GM19467 (cell line): ENCODE data around the gene TSPEAR.

Experiments used
- ATAC-seq: cut with Tn5 transposase; IDR thresholded peaks from one replicate; pipeline ENCODE4 v1.9.1; 2021; ENCODE audit warnings: mild to moderate bottlenecking, moderate library complexity; ENCODE audit not compliant: unreplicated experiment

Gene TSPEAR

DNA sequence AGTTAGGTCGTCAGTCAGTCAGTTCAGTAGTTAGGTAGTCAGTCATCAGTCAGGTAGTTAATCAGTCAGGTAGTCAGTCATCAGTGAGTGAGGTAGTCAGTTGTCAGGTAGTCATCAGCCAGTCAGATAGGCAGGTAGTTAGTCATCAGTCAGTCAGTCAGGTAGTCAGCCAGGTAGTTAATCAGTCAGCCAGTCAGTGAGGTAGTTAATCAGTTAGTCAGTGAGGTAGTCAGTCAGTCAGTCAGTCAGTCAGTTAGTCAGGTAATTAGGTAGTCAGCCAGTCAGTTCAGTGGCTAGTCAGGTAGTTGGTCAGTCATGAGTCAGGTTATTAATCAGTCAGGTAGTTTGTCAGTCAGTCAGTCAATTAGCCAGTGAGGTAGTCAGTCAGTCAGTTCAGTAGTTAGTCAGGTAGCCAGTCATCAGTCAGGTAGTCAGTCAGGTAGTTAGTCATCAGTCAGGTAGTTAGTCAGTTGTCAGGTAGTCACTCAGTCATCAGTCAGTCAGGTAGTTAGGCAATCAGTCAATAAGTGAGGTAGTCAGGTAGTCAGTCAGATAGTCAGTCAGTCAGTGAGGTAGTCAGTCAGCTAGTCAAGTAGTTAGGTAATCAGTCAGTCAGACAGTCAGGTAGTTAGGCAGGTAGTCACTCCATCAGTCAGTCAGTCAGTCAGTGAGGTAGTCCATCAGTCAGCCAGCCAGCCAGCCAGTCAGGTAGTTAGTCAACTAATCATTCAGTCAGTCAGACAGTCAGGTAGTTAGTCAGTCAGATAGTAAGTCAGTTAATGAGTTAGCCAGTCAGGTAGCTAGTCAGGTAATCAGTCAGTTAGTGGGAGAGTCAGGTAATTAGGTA lies 187.6 kb downstream of the TSPEAR start:
- no peak for ATAC-seq

DNA sequence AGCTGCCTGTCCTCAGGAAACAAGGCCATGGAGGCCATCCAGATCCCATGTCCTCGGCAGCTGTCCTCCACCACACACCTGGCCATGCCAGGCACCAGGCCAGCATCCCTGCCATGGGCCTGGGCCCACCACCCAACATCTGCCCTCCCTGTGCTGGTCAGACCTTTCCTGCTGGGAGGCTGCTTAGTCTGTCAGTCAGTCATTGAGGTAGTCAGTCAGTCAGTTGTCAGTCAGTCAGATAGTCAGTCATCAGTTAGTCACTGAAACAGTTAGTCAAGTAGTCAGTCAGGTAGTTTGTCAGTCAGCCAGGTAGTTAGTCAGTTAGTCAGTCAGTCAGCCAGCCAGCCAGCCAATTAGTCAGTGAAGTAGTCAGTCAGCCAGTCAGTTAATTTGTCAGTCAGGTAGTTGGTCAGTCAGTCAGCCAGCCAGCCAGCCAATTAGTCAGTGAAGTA lies 188.6 kb downstream of the TSPEAR start:
- no peak for ATAC-seq

DNA sequence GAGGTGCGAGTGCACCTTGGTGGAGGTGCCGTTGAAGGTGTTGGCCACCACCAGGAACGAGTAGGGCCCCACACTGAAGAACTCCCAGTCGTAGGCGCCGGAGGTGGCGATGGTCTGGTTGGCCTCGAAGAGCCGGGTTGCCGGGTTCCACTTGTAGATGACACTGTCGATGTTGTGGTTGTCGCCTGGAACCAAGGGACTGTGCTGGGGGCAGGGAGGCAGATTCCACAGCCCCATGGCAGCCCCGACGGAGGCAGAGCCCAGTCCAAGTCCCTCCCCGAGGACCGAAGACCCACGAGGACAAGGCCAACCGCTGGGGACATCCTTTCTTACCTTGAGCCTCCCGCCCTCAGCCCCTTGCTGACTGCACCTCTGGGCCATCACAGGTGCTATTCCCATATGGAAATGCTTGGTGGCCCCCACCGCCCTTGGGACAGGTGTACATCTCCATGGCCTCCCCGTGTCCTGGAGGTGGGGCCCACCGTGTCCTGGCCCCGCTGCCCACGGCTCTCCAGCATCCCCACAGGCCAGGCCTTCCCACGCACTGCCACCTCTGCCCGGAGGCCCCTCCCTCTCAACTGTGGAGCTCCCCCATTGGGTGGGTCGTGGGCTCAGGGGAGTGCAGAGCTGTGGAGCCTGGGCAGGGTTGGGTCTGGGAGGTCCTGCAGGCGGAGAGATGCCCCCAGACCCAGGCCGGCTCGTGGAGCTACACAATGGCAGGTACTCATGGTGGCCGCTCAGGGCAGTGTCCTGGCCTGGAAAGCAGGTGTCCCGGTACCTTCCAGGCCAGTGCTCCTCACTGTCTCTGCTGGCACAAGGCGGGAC lies 189.2 kb downstream of the TSPEAR start:
- ATAC-seq, result no peak

DNA sequence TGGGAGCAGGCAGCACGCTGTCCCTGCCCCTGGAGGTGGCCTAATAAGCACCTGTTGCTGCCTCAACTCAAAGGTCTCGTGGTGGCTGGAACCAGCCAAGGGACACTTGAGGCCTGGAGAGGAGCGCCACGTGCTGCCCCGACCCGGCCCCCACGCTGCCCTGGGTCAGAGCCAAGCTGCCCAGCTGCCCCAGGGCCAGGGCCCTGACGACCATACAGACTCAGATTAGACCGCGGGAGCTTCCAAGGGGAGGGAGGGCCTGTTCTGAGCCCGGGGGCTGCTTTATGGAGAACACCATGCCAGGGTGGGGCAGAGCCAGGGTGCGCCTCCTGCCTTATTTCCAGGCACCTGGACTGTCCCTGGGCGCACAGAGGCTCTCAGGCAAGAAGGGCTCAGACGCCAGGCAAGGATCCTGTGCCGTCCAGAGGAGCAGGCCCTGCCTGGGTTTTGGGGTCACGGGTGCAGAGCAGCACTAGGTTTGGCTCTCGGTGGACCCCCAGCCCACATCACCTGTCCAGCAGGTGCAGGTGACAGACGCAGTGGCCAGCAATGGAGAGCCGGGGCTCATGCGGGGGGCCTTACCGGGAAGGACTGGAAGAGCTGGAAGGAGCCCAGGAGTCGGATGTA lies 190.0 kb downstream of the TSPEAR start:
- no peak for ATAC-seq

DNA sequence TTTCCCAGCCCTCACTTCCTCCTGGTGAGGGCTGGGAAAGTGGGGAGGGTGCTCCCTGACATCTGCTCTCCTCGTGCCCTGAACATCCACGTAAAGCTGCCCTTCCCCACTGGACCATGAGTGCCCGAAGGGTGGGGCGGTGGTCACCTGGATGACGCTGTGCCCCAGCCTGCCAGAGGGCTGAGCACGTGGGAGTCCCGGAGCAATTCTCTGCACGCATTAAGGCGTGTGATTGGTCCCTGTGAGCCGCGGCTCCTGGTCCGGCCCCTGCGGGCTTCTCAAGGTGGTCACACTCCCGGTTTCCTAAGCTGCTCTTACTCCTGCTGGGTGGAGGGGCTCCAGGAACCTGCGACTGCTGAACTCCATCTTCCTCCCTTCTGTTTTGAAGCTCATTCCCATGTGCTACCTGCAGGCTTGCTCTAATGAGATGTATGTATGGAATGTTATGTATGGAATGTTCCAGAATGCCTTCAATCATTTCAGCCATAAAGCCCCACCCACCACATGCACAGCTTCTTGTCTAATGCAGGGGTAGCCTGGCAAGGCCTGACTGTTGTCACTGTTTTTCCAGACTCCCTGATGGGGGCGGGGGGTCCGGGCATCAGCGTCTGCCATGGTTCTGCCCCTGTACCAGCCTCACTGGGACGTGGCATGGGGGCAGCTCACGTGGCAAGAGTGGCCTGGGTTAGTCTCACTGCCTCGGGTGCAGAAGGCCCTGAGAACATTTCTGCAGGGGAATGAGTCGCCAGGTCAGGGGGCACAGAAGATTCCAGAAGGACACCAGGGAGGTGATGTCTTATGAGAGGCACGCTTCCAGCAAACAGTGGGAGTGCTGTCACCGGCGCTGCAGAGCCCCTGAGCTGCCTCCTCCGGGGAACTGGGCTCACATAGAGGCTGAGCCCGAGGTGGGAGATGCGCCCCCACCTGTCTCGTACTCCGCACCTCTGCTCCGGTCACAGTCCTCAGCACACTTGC lies 190.8 kb downstream of the TSPEAR start:
- ATAC-seq, result no peak

DNA sequence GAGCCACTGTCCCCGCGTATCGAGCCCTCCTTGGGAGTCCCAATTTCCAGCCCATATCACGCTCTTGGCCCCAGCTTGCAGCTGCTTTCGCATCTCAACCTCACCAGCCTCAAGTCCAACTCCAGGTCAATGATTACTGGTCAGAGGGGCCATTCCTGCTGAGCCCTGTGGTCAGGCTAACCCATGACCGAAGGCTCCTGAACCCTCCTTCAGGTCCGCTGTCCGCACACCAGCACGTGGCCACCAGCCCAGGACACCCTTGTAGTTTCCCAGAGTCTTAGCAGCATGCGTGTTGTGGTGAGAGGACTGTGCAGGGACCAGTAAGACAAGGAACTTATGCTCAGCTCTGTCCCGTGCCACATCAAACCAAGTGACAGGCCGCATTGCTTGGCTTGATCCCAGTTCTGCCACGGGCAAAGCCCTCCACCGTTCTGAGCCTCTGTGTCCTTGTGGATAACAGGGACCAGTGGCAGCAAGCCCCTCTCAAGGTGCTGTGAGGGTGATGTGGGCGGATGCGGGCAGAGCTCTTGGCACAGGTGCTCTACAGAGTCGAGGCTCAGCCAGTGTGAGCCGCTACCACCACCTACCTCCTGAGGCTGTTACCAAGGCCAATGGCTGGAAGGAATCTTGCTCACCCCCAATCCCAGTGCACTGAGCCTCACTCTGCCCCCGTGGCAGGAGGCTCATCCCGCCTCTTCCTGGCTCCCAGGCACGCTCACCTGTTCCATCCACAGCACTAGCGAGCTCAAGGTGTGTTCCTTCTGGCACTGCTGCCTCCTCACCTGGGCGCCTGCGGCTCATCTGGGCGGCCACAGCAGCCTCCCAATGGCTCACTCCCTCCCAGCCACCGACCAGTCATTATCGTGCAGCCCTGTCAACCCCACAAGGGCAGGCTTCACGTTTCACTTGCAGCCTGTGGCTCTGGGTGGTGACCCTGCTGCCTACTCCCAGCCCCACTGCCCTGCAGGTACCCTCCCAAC lies 191.7 kb downstream of the TSPEAR start:
- ATAC-seq, result no peak

DNA sequence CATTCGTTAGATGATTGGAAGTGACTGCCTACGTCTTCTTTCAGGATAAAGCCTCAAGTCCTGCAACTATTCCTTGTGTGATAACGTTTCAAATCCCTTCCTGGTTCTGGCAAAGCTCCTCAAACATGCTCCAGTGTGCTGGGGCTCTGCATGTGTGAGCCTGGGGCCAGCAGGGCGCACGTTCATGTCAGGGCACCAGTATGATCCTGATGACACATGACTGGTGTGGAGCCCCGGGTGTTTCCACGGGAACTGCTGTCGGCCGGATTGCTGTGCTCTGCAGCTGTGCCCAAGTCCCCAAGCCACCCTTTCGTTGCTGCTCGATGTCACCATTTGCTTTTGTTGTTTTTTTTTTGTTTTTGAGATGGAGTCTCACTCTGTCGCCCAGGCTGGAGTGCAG lies 192.7 kb downstream of the TSPEAR start:
- ATAC-seq, result no peak

DNA sequence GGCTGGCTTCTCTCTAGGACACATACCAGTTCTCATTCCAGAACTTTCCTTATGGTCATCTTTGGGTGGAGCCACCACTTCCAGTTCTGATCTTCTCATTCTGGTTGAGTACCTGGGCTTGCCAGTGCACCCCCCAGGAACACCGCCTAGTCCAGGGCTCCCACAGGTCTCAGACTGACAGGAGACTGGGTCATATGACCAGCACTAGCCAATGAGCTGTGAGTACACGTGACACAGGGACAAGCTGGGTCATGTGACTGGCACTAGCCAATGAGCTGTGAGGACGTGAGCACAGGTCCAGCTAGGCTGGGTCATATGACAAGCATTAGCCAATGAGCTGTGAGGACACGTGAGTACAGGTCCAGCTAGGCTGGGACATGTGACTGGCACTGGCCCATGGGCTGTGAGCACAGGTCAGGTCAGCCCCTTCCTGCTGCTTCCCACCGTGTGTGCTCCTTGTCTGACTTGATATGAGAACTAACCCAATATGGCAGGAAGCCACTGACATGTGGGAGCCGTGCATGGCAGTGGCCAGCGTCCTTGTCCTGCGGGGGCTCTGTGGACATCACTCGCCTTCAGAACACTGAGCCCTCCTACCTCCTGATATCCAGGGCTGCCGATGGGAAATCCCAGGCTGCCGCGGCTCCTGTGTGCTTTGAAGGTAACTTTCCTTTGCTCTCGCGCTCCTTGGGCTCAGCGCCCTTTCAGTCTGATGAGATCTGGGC lies 194.0 kb downstream of the TSPEAR start:
- ATAC-seq, result no peak

DNA sequence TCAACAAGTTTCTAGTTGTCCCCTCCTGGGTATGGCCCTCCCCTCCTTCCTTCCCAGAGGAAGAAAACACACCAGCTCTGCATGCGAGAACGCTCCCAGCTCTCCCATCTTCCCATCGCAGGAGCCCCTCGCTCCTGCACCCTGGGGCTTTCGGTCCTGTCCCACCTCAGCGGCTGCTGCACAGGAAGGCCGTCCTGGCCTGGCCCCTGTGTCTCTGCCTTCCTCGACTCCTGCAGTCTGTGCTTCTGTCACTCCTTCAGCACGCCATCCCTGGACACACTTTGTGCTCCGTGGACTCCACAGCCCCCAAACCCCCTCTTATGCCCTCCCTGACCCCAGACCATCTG lies 194.6 kb downstream of the TSPEAR start:
- ATAC-seq, result no peak

DNA sequence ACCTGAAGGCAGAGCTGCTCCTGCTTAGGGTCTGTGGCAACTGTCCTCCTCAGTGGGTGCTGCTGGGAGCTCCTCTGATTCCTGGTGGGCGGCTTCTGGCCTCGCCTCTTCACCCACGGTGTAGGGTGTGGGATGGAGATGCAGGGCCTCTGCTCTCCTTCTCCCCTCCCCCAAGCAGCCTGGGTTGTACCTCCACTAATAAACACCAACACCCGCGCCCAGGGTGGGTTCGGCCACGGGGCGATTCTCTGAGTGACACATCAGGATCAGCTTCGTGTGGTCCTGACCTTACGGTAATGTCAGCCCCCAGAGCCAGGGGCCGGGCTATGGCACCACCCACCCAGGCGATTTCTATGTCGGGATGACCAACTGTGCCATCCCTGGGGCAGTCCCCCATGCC lies 195.0 kb downstream of the TSPEAR start:
- ATAC-seq, result no peak

DNA sequence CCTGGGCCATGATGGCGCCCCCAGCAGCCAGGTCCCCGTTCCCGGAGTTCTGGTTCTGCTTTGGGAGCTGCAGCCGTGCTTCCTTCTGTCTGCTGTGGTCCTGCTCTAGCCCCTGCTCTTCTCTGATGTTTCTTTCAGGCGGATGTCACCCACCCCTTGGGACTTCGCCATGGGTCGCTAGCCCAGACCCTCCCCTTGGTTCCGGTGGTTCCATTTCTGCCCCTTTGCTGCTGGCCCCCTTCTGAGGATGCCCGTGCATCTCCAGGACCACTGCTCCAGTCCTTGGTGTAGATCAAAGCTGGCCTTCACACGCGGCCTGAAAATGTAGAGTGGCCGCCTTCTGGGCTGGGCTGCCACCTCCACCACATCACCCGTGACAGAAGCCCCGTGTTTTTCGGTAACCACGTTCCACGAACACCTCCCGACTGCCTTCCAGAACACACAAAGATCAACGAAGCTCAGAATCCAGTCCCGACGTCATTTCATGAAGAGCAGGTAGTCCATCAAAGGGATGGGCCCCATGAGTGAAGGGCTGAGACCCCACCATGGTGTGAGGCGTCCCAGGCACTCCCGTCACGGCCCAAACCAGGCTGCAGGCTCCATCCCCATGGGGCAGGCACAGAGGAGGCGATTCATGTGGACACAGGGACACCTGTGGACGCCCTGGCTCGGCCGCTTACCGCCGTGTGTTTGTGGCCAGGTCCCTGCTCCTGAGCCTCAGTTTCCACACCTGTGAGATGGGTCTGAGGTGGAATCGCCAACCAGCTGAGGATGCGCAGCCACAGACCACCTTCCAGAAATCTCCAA lies 195.8 kb downstream of the TSPEAR start:
- ATAC-seq, result no peak

DNA sequence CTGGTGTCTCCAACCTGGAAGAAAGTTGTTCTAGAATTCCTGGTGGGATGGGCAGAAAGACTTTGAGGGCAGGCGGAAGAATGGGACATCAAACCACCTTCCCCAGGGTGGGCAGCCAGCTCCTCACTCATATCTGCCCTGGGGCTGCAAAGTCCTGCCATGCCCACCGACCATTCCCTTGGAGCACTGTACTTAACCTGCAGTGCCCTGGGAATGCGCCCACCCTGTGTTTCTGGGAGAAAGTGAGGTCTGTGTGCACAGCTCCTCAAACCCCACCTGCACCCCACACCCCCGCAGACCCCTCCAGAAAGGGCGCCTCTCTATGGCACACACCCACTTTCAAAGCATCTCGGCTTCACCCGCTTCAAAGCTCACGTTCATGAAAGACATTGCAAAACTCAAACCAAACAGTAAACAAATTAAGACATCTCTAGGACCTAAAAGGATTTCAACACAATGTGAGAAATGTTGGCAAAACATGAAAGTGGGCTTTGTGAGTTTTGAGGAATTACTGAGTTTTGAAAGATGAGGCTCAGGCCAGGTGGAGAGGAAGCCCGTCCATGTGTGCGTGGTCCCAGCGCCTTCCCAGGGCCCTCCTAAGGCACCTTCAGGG lies 196.5 kb downstream of the TSPEAR start:
- ATAC-seq, result no peak

DNA sequence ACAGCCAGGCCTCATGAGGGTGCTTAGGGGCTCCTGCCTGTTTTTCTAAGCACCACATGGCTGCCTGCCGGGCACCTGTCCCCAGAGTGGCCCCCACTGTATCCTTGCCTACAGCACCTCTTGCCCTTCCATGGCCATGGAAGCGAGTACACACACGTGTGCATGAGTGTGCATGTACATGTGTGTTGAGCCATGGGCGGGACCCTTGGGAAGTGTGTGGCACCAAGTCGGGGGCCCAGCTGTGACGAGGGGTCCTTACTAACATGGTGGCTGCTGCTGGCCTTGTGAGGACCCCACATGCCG lies 197.2 kb downstream of the TSPEAR start:
- no peak for ATAC-seq

DNA sequence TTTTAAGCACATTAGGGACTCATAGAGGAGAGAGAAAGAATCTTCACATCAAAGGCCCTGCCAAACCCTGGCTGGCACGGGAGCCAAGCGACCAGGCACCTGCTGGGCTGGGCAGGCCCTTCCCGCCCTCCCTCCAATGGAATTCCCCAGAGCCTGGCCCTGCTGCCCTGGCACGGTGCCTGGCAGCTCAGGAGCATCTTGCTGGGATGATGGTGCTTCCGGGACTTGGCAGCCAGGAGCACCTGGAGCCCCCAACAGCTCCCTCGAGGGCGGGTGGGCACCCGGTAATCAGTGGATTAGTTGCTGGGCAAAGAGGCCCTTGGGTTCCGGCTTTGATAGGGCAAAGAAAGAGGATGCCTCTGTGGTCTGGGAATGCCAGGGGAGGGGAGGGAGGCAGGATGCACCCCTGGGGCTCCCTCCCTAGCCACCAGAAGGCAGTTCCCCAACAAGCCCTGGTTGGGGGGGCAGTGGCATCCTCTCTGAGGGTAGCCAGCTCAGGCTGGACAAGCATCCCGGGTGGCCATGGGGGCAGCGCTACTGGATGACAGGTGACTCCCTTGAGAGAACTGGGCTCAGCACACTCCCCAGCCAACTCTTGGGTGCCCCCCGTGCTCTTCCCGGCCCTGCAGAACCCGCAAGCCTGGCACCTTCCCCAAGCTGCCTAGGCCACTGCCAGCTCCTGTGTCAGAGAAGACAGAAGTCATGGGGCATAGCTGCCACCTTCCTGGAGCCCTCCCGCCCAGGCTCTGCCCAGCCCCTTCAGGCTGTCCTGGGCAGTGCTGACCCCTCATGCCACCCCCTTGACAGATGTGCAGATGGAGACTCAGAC lies 197.8 kb downstream of the TSPEAR start:
- ATAC-seq, result no peak

DNA sequence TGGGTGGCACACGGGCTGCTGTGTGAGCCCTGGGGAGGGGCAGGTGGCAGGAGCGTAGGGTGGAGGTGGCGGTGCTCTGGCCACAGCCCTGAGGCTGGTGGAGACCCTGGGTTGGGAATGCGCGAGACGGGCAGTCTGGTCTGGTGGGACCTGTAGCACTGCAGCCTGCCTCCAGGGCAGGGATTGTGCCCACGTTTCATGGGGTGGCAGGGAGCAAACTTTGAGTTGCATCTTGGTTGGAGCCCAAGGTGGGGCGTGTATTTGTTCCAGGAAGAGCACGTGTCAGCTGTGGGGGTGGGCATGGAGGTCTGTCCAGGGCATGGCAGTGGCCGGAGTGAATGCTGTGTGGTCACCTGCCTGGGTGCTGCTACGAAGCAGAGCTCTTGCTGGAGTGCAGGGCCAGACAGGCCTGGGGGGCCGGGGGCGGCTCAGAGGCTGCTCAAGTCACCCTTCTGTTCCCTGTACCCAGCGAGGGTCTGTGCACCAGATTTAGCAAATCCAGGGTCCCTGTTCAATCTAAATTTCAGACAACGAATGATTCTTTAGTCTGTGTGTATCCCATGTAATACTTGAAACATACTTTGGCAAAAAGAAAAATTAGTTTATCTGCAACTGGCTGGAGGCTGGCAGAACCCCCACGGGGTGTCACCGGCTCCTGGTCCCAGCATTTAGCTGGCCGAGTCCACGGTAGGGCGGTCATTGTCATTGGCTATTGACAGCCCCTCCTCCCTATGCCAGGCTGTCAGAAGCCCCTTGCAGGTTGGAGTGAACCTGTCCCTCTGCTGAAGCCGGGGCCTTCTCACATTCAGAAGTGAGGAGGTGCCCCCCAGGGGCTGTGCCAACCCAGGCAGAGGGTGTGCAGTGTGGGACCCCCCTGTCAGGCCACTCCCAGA lies 198.6 kb downstream of the TSPEAR start:
- ATAC-seq, result no peak

DNA sequence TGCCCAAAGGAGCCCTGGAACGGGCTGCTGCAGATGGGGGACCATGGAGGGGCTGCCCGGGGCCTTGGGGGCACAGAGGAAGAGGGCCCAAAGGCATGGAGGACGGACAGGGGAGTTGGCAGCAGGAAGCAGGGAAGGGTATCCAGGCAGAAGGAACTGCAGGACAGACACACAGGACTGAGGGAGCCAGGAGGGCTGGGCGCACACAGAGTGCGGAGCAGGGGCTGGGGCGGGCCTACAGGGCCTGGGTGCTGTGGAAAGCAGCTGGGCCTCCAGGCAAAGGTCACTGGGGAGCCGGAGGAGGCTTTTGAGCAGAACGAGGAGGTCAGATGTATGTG lies 199.5 kb downstream of the TSPEAR start:
- ATAC-seq, result no peak
